Nephron (organoid): Measurements from ENCODE around the gene HMCN2.

ENCODE experiments used
- H3K27ac Mint-ChIP-seq, 3 experiments: 2 replicates each; pipeline ENCODE4 v1.8.0; 2020; ENCODE audit warnings: mixed read lengths in 3 of 3, mild to moderate bottlenecking in 2 of 3, moderate library complexity in 1 of 3
- H3K27me3 Mint-ChIP-seq: 2 replicates; pipeline ENCODE4 v1.8.0; 2021; ENCODE audit warnings: low read depth, mild to moderate bottlenecking, moderate library complexity, mixed read lengths
- H3K36me3 Mint-ChIP-seq: 2 replicates; pipeline ENCODE4 v1.8.0; 2020; ENCODE audit warnings: low read depth, mixed read lengths
- H3K4me1 Mint-ChIP-seq: 2 replicates; pipeline ENCODE4 v1.8.0; 2020; ENCODE audit warnings: mixed read lengths
- H3K4me3 Mint-ChIP-seq, 3 experiments: 2 replicates each; pipeline ENCODE4 v1.8.0; 2020; ENCODE audit warnings: mild to moderate bottlenecking in 3 of 3, mixed read lengths in 3 of 3, moderate library complexity in 2 of 3
- H3K9me3 Mint-ChIP-seq: 2 replicates; pipeline ENCODE4 v1.8.0; 2020; ENCODE audit warnings: mixed read lengths
- TF ChIP-seq, protein P1 (sequence below), 3 experiments: fragments of 200-600 bp; sonication (generic); IDR thresholded peaks; one replicate each; pipeline ENCODE4 v1.5.0; 2021; ENCODE audit warnings: antibody characterized with exemption in 3 of 3; ENCODE audit not compliant: unreplicated experiment in 3 of 3

Gene HMCN2

DNA sequence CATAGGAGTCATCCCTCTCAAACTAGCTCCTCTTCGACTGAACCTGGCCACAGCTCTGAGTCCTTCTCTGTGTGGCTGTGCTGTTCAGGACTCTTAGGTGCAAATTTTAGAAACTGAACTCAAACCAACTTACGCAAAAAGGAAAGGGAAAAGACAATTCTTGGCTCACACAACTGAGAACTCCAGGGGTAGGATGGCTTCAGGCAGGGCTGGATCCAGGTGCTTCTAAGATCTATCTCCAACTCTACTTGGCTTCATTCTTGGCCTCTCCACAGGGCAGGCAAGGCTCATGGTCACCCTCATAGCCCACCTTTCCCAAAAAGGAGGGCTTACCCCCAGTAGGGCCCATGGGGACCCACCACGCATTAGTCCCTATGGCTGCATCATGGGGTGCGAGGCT is 187.3 kb downstream of the HMCN2 start:
- H3K27me3 Mint-ChIP-seq = peaks cover 19% of the 10 kb centered on the region
- peaks cover 46% of the 10 kb centered on the region for H3K4me1 Mint-ChIP-seq
- H3K36me3 Mint-ChIP-seq = no peaks in the 10 kb centered on the region
- TF ChIP-seq, protein P1, sequence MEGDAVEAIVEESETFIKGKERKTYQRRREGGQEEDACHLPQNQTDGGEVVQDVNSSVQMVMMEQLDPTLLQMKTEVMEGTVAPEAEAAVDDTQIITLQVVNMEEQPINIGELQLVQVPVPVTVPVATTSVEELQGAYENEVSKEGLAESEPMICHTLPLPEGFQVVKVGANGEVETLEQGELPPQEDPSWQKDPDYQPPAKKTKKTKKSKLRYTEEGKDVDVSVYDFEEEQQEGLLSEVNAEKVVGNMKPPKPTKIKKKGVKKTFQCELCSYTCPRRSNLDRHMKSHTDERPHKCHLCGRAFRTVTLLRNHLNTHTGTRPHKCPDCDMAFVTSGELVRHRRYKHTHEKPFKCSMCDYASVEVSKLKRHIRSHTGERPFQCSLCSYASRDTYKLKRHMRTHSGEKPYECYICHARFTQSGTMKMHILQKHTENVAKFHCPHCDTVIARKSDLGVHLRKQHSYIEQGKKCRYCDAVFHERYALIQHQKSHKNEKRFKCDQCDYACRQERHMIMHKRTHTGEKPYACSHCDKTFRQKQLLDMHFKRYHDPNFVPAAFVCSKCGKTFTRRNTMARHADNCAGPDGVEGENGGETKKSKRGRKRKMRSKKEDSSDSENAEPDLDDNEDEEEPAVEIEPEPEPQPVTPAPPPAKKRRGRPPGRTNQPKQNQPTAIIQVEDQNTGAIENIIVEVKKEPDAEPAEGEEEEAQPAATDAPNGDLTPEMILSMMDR (IDR thresholded peaks at IDR 0.05; ENCODE audit: unreplicated experiment in 3 of 3) = no peak
- H3K9me3 Mint-ChIP-seq = no peaks in the 10 kb centered on the region
- H3K4me3 Mint-ChIP-seq = no peak overlapping the region
- peak overlapping the region in 2 of 3 experiments; percentile 57 to 86 for H3K27ac Mint-ChIP-seq

DNA sequence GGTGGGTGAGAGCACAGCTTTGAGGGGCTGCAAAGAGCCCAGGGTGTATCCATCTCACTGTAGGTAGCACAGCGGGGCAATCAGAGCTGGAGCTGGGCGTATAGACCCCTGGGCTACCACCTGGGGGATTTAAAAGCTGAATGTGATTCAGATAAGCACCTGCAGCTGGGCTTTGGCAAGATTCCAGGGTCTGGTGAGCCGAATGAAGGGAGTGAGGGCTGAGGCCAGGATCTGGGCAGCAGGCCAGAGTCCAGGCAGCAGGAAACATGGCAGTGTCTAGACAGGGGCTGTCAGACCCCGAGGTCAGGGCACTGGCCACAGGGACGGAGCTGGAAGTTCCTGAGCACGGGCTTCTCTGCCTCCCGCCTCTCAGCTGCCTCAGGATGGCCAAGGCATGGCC is 187.9 kb downstream of the HMCN2 start:
- Mint-ChIP-seq H3K4me1 (peaks cover 41% of the 10 kb centered on the region), H3K27me3 (peaks cover 15% of the 10 kb centered on the region), H3K9me3 (no peaks in the 10 kb centered on the region), H3K36me3 (no peaks in the 10 kb centered on the region), H3K4me3 (no peak overlapping the region), H3K27ac (peak overlapping the region in 2 of 3 experiments; percentile 56 to 77)
- TF ChIP-seq, protein P1 (IDR thresholded peaks at IDR 0.05; ENCODE audit: unreplicated experiment in 3 of 3) = no peak

DNA sequence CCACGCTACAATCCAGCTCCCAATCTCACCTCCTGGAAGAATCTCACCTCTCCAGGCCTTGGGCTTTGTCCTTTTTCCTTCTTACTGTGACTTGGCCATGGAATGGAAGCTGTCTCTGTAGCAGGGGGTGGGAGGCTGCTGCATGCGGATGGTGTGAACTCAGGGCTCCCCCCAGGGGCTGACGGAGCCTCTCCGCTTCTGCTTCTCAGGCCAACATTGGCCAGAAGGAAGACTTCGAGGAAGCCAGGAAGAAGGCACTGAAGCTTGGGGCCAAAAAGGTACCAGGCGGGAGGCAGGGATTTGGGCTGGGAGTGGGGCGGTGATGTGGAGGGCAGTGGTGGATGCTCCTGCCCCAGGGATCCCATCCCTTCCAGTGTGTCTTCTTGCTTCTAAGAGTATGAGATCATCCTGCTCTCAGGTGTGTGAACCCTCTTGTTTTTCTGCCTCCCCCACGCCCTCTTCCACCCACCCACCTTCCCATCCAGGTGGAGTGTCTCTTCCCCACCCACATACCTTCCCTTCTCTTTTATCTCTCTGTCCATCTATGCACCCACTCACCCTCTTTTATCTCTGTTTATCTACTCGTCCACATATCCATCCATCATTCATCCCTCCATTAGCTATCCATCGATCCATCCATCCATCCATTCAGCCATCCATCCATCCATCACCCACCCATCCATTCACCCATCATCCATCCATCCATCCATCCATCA is 188.7 kb downstream of the HMCN2 start:
- Mint-ChIP-seq H3K27me3 (peaks cover 18% of the 10 kb centered on the region), H3K4me3 (no peak overlapping the region)

DNA sequence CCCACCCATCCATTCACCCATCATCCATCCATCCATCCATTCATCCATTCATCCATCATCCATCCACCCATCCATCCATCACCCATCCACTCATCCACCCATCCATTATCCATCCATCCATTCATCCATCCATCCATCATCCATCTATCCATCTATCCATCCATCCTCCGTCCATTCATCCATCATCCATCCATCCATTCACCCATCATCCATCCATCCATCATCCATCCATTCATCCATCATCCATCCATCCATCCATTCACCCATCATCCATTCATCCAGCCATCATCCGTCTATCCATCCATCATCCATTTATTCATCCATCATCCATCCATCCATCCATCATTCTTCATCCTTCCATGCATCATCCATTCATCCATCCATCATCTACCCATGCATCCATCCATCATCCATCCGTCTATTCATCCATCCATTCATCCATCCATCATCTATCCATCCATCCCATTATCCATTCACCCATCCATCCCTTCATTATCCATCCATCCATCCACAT is 189.3 kb downstream of the HMCN2 start:
- peaks cover 20% of the 10 kb centered on the region for H3K27me3 Mint-ChIP-seq
- H3K36me3 Mint-ChIP-seq = peaks cover 4% of the 10 kb centered on the region
- no peak overlapping the region for H3K4me3 Mint-ChIP-seq
- H3K4me1 Mint-ChIP-seq = peaks cover 34% of the 10 kb centered on the region
- H3K27ac Mint-ChIP-seq = no peak overlapping the region
- TF ChIP-seq, protein P1 (IDR thresholded peaks at IDR 0.05; ENCODE audit: unreplicated experiment in 3 of 3) = no peak
- H3K9me3 Mint-ChIP-seq = no peaks in the 10 kb centered on the region

More for the DNA sequence above, 188.7 kb downstream of the HMCN2 start:
- peaks cover 3% of the 10 kb centered on the region for H3K36me3 Mint-ChIP-seq
- H3K27ac Mint-ChIP-seq = peak overlapping the region in 1 of 3 experiments; percentile 77
- TF ChIP-seq, protein P1 (IDR thresholded peaks at IDR 0.05; ENCODE audit: unreplicated experiment in 3 of 3) = no peak
- peaks cover 40% of the 10 kb centered on the region for H3K4me1 Mint-ChIP-seq
- H3K9me3 Mint-ChIP-seq = no peaks in the 10 kb centered on the region

DNA sequence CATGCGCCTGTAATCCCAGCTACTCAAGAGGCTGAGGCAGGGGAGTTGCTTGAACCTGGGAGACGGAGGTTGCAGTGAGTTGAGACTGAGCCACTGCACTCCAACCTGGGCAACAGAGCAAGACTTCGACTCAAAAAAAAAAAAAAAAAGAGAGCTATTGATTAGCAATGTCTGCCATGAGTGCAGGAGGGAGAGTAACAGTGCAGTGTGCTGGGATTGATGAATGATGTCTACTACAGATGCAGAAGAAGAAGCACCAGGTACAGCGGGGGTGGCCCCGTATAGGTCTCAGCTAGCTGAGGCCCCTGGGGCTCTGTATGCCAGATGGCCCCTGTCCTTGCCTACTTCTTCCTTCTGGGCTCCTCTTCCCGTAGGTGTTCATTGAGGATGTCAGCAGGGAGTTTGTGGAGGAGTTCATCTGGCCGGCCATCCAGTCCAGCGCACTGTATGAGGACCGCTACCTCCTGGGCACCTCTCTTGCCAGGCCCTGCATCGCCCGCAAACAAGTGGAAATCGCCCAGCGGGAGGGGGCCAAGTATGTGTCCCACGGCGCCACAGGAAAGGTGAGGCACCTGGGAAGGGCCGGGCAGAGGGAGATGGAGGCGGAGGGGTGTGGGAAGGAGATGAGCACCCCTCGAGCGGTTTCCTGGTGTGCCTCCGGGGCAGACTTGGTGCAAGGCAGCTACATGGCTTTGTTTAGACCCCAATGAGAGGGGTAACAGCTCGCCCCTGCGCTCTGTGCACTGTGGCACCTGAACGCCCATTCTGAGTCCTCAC is 192.7 kb downstream of the HMCN2 start:
- Mint-ChIP-seq H3K36me3 (peaks cover 9% of the 10 kb centered on the region), H3K4me3 (no peak overlapping the region), H3K27ac (no peak overlapping the region), H3K27me3 (peaks cover 19% of the 10 kb centered on the region), H3K4me1 (peaks cover 8% of the 10 kb centered on the region), H3K9me3 (no peaks in the 10 kb centered on the region)
- TF ChIP-seq, protein P1 (IDR thresholded peaks at IDR 0.05; ENCODE audit: unreplicated experiment in 3 of 3) = no peak
